Ishikawa (cell line): Measurements from ENCODE around the gene MIER1.

ENCODE experiments used
- CEBPB ChIP-seq: IDR thresholded peaks from 2 replicates; pipeline ENCODE4 v1.6.1; 2012
- CREB1 ChIP-seq: IDR thresholded peaks from 2 replicates; pipeline ENCODE4 v1.6.1; 2012; ENCODE audit warnings: low read depth
- EGR1 ChIP-seq: IDR thresholded peaks from 2 replicates; pipeline ENCODE4 v1.6.1; 2012
- EP300 ChIP-seq: IDR thresholded peaks from 2 replicates; pipeline ENCODE4 v1.6.1; 2012; ENCODE audit warnings: borderline replicate concordance
- FOXM1 ChIP-seq: IDR thresholded peaks from 2 replicates; pipeline ENCODE4 v1.6.1; 2012; ENCODE audit warnings: low read depth, borderline replicate concordance
- NFIC ChIP-seq: IDR thresholded peaks from 2 replicates; pipeline ENCODE4 v1.6.1; 2012
- RAD21 ChIP-seq: IDR thresholded peaks from 2 replicates; pipeline ENCODE4 v1.6.1; 2012; ENCODE audit warnings: low read depth
- TAF1 ChIP-seq: IDR thresholded peaks from 2 replicates; pipeline ENCODE4 v1.6.1; 2012; ENCODE audit warnings: low read depth, mild to moderate bottlenecking
- TCF12 ChIP-seq: IDR thresholded peaks from 2 replicates; pipeline ENCODE4 v1.6.1; 2012; ENCODE audit warnings: low read depth
- TEAD4 ChIP-seq: IDR thresholded peaks from 2 replicates; pipeline ENCODE4 v1.6.1; 2012
- YY1 ChIP-seq: IDR thresholded peaks from 2 replicates; pipeline ENCODE4 v1.6.1; 2012; ENCODE audit warnings: low read depth
- ZBTB7A ChIP-seq: IDR thresholded peaks from 2 replicates; pipeline ENCODE4 v1.6.1; 2012; ENCODE audit warnings: low read depth
- TF ChIP-seq, protein P1 (sequence below): IDR thresholded peaks from 2 replicates; pipeline ENCODE4 v1.6.1; 2012
- TF ChIP-seq, protein P2 (sequence below): IDR thresholded peaks from 2 replicates; pipeline ENCODE4 v1.6.1; 2012
- TF ChIP-seq, protein P3 (sequence below): IDR thresholded peaks from 2 replicates; pipeline ENCODE4 v1.6.1; 2012; ENCODE audit warnings: low read depth, mild to moderate bottlenecking

MIER1 gene

DNA sequence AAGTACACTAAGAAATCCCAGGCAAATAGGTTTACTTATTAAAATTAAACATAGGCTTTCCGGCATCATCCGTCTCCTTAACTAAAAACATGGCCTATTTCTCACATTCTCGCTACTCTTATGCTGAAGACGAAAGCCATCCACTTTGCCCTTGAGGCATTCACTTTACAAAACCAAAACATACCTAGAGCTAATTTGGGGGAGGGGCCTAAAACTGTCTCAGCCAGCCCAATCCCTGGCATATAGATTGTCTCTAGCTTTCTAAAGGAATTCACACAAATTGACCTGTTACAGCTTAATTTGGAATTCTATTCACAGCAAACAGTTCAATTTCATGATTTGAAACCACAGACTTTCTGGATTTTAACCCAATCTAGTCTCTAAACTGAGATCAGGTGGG is 94.3 kb downstream of the MIER1 start:
- TF ChIP-seq RAD21, result no peak
- TF ChIP-seq, protein P1, sequence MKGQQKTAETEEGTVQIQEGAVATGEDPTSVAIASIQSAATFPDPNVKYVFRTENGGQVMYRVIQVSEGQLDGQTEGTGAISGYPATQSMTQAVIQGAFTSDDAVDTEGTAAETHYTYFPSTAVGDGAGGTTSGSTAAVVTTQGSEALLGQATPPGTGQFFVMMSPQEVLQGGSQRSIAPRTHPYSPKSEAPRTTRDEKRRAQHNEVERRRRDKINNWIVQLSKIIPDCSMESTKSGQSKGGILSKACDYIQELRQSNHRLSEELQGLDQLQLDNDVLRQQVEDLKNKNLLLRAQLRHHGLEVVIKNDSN, result no peak
- TF ChIP-seq TAF1, result no peak
- TF ChIP-seq CEBPB, result no peak
- no peak for TF ChIP-seq NFIC
- no peak for TF ChIP-seq TCF12

DNA sequence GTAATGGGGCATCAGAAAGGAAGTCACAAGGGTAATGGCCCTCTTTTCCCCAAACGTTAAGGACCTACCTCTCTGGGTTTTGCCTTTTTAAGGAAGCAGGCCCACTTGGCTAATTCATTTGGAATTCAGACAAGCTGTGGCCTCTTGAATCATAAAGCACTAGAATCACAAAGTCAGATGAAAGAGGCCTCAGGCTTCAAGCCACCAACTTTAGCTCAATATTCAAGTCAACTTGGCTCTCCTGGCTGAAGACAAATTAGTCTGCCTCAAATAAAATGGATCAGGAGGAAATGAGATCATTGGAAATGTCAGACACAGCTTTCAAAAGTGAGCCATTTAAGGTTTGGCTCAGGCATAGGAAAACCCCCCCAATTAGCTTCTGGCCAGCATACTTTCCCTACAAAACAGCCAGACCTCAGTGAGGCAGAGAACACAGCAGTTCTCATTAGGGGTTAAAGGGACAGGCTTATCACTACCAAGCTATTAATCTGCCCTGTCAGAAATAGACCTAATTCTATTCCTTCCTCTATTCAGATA is 94.9 kb downstream of the MIER1 start:
- TF ChIP-seq TCF12 (no peak), CEBPB (no peak), TAF1 (no peak), RAD21 (no peak), ZBTB7A (no peak)

DNA sequence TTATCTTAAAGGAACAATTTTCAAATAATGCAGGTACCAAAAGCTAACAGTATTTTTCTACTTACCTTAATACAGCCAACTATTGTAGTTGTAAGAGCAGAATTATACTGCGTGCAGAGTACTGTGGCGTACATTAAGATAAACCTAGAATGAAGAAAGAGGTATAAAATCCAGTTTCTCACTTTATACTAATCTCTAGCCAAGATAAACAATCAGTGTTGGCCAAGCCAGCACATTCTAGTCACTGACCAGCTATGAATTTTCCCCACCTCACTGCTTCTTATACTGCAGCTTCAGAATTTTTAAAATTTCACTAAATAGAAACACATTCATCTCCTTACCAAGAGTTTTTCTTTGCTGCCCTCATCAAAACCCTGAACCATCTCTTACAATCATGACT is 95.5 kb downstream of the MIER1 start:
- no peak for TF ChIP-seq TAF1
- TF ChIP-seq FOXM1, result no peak
- TF ChIP-seq EGR1, result no peak
- TF ChIP-seq EP300, result no peak
- TF ChIP-seq YY1, result no peak
- TF ChIP-seq, protein P2, sequence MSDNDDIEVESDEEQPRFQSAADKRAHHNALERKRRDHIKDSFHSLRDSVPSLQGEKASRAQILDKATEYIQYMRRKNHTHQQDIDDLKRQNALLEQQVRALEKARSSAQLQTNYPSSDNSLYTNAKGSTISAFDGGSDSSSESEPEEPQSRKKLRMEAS, result no peak
- no peak for TF ChIP-seq CREB1
- TF ChIP-seq TCF12, result no peak
- no peak for TF ChIP-seq CEBPB
- TF ChIP-seq TEAD4, result no peak
- TF ChIP-seq, protein P1, result no peak
- no peak for TF ChIP-seq RAD21
- TF ChIP-seq, protein P3, sequence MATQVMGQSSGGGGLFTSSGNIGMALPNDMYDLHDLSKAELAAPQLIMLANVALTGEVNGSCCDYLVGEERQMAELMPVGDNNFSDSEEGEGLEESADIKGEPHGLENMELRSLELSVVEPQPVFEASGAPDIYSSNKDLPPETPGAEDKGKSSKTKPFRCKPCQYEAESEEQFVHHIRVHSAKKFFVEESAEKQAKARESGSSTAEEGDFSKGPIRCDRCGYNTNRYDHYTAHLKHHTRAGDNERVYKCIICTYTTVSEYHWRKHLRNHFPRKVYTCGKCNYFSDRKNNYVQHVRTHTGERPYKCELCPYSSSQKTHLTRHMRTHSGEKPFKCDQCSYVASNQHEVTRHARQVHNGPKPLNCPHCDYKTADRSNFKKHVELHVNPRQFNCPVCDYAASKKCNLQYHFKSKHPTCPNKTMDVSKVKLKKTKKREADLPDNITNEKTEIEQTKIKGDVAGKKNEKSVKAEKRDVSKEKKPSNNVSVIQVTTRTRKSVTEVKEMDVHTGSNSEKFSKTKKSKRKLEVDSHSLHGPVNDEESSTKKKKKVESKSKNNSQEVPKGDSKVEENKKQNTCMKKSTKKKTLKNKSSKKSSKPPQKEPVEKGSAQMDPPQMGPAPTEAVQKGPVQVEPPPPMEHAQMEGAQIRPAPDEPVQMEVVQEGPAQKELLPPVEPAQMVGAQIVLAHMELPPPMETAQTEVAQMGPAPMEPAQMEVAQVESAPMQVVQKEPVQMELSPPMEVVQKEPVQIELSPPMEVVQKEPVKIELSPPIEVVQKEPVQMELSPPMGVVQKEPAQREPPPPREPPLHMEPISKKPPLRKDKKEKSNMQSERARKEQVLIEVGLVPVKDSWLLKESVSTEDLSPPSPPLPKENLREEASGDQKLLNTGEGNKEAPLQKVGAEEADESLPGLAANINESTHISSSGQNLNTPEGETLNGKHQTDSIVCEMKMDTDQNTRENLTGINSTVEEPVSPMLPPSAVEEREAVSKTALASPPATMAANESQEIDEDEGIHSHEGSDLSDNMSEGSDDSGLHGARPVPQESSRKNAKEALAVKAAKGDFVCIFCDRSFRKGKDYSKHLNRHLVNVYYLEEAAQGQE, result no peak
- TF ChIP-seq NFIC, result no peak
- no peak for TF ChIP-seq ZBTB7A

DNA sequence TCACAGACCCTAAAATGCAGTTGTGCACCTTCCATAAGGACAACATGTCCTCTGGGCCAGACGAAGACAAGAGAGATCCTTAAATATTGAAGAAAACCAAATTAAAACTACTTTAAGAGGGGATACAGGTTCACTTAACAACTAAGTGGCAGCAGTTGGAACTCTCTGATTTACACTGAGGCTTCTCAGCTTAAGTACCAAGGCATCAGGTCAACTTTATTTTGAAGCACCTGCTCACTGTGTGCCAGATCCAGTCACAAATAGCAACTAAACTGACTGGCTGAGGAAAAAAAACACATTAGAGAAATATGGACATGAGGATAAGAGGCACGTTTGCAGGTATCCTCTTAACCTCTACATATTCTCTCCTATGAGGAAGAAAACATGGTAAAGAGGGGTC is 96.0 kb downstream of the MIER1 start:
- TF ChIP-seq RAD21 (no peak), TEAD4 (no peak), CEBPB (no peak), TCF12 (no peak), EP300 (no peak), EGR1 (no peak), CREB1 (no peak), FOXM1 (no peak), ZBTB7A (no peak), YY1 (no peak), TAF1 (no peak), NFIC (no peak)
- TF ChIP-seq, protein P1, result no peak
- TF ChIP-seq, protein P2, result no peak
- TF ChIP-seq, protein P3, result no peak

DNA sequence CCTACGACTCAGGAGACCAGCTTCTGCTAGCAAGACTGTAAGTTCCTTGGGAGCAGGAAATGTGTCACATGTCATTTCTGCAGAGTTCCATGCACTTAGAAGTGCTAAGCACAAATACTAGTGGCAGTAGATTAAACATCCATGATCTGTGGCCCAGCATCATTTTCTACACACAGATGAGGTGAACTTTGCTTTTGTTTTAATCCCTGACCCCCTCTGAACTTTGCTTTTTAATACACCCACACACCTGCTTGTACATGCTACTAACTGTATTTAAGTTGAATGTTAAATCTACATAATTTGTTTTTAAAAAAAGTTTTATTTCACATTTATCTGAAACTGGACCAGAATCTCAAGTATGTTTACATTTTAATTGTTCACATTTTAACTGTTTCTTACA is 104.7 kb downstream of the MIER1 start:
- TF ChIP-seq CEBPB (no peak), TCF12 (no peak), TEAD4 (no peak), NFIC (no peak), EP300 (no peak), ZBTB7A (no peak)
- TF ChIP-seq, protein P3, result no peak
- TF ChIP-seq, protein P2, result no peak
